Hematopoietic multipotent progenitor cell treated with erythropoietin and hydrocortisone succinate and interleukin-3 and kit ligand, for 17 days (in vitro differentiated cells): ENCODE measurements around the gene RFWD3.

ENCODE experiments used
- DNase-seq: peaks from one replicate; pipeline ENCODE4 v3.0.0-alpha.2; 2015; ENCODE audit warnings: low spot score

RFWD3 gene

DNA sequence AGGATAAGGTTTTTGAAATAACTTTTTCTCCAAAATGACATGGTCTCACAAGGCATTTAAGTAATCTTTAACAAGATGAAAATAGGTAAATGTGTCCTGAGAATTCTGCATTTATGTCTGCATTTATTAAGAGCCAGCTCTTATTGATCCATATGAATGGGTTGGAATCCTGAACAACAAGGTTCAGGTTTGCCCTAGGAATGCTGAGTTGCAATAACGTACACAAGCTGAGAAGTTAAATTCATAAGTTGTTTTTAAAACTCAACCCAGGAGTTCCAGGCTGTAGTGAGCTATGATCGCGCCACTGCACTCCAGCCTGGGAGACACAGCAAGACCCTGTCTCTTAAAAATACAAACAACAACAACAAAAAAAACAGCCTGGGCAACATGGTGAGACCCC is 87.8 kb downstream of the RFWD3 start:
- DNase-seq, result no peak

DNA sequence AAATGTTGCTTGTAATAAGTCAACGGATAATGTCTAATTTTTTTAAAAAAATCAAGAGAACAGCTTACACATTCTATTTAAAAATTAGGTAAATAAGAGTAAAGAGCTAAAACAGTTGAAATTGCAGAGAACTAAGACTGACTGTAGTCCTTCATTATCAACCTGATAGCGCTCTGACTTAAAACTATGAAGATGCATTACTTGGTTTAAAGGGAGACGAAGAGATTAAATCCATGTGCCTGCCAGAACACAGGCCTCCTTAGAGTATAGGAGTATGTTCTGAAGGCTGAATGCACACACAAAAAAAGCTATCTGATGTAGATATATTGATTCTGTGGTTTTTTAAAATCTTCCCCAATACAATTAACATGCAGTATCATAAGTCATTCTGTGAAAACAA is 88.2 kb downstream of the RFWD3 start:
- no peak for DNase-seq

DNA sequence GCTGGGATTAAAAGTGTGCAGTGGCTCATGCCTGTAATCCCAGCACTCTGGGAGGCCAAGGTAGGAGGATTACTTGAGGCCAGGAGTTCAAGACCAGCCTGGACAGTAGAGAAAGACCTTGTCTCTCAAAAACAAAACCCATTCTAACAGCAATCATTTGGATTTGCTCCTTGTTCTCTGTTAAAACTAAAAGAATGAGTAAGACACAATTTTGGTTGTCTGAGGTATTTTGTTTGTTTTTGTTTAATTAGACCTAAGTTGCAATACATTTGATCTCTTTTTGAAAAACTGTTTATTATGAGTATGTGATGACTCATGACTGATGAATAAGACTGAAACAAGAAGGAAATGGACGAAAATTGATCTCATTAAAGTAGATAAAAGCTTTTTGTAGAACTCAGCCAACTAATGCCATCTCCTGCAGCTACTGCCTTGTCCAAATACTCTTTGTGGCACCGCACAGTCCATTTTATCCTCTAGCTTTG is 88.8 kb downstream of the RFWD3 start:
- DNase-seq, result no peak

DNA sequence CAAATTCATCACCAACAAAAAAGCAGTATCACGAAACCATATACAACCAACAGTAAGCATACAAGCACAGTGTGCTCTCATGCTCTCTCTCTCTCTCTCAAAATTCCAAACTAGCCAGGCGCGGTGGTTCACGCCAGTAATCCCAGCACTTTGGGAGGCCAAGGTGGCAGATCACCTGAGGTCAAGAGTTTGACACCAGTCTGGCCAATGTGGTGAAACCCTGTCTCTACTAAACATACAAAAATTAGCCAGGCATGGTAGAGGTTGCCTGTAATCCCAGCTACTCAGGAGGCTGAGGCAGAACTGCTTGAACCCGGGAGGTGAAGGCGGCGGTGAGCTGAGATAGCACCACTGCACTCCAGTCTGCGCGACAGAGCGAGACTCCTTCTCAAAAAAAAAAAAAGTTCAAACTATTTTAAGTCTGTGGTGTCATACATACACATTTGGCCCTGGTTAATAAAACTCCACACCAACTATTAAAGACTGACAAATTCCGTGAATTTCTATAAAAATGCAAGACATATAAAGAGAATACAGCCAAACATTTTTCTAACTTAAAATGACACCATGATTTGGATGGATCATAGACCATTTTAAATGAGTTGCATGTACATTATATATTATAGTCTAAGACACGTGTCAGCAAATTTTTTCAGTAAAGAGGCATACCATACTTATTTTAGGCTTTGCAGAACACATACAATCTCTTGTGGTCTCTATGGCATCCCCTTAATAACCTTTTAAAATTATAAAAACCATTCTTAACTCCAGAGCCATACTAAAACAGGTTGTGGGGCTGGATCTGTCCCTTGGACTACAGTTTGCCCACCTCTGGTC is 90.7 kb downstream of the RFWD3 start:
- DNase-seq, result no peak

DNA sequence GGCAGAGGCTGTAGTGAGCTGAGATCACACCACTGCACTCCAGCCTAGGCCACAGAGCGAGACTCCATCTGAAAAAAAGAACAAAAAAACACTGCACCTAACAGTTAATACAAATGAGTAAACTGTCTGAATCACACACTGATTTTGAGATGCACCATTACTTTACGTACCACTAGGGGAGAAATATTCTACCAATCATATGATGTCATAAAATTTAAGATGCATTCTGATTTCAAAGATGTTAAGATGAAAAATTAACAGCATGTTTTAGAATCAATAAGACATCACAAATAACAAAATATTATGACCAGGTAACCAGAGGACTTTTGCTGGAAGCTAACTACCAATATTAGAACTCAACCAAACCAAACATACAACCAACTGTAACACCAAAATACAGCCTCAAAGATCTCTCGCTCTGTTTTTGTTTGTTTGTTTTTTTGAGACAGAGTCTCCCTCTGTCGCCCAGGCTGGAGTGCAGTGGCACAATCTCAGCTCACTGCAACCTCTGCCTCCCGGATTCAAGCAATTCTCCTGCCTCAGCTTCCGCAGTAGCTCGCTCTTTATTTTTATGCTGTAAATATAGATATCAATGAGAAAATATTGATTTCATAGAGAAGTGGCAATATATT is 91.4 kb downstream of the RFWD3 start:
- DNase-seq, result no peak

- no peak for DNase-seq
These were observed 92.5 kb downstream of the RFWD3 start for GRCh38 chr16:74574146-74574545.

DNA sequence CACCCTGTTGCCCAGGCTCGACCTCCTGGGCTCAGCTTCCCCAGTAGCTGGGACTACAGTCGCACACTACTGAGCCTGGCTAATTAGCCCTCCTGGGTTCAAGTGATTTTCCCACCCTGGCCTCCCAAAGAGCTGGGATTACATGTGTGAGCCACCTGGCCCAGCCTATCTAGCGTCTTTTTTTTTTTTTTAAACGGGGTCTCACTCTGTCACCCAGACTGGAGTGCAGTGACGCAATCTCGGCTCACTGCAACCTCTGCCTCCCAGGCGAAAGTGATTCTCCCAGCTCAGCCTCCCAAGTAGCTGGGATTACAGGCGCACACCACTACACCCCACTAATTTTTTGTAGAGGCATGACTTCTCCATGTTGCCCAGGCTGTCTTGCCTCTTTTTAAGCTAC is 93.1 kb downstream of the RFWD3 start:
- DNase-seq, result no peak
